DOHH2 (cell line): ENCODE data around the gene CRYM.

ENCODE experiments used
- H3F3A ChIP-seq: fragments of 200-600 bp; sonication (generic), shearing (Covaris generic); 2 replicates; pipeline ENCODE4 v1.6.0; 2016; ENCODE audit warnings: antibody characterized with exemption, mild to moderate bottlenecking; ENCODE audit not compliant: control insufficient read depth, insufficient read depth
- H3K27ac ChIP-seq: fragments of 200-600 bp; sonication (generic); 2 replicates; pipeline ENCODE4 v1.5.1; 2014; ENCODE audit warnings: low read depth, mild to moderate bottlenecking, low read length, moderate library complexity
- H3K27me3 ChIP-seq: fragments of 200-600 bp; sonication (generic); 2 replicates; pipeline ENCODE4 v1.6.1; 2014; ENCODE audit warnings: mild to moderate bottlenecking, low read length, mixed read lengths; ENCODE audit not compliant: control insufficient read depth
- H3K36me3 ChIP-seq: fragments of 200-600 bp; sonication (generic); 2 replicates; pipeline ENCODE4 v1.6.1; 2014; ENCODE audit warnings: mild to moderate bottlenecking, low read length, moderate library complexity, mixed read lengths; ENCODE audit not compliant: control insufficient read depth
- H3K4me1 ChIP-seq: fragments of 200-600 bp; sonication (generic); 2 replicates; pipeline ENCODE4 v1.6.1; 2014; ENCODE audit warnings: mild to moderate bottlenecking, low read length, mixed read lengths; ENCODE audit not compliant: control insufficient read depth
- H3K4me2 ChIP-seq: fragments of 200-600 bp; sonication (generic); 2 replicates; pipeline ENCODE4 v1.6.0; 2014; ENCODE audit warnings: mild to moderate bottlenecking, low read length, moderate library complexity
- H3K4me3 ChIP-seq: fragments of 200-600 bp; sonication (generic); 2 replicates; pipeline ENCODE4 v1.5.1; 2014; ENCODE audit warnings: mild to moderate bottlenecking, low read length, mixed read lengths
- H3K79me2 ChIP-seq: fragments of 200-600 bp; sonication (generic); 2 replicates; pipeline ENCODE4 v1.6.1; 2014; ENCODE audit warnings: mild to moderate bottlenecking, low read length, mixed read lengths; ENCODE audit not compliant: control insufficient read depth
- H3K9me2 ChIP-seq: fragments of 200-600 bp; sonication (generic); replicated peaks from 2 replicates; pipeline ENCODE4 v1.6.1; 2014; ENCODE audit warnings: mild to moderate bottlenecking, low read length, mixed read lengths; ENCODE audit not compliant: control insufficient read depth
- H3K9me3 ChIP-seq: fragments of 200-600 bp; sonication (generic); 2 replicates; pipeline ENCODE4 v1.6.1; 2014; ENCODE audit warnings: antibody characterized with exemption, low read length, mixed read lengths; ENCODE audit not compliant: control insufficient read depth, insufficient read depth
- H4K20me1 ChIP-seq: fragments of 200-600 bp; sonication (generic); 2 replicates; pipeline ENCODE4 v1.6.0; 2014; ENCODE audit warnings: low read depth, mild to moderate bottlenecking, antibody characterized with exemption, low read length, moderate library complexity; ENCODE audit not compliant: control insufficient read depth, insufficient read depth
- CTCF ChIP-seq: fragments of 200-600 bp; sonication (generic); IDR thresholded peaks from one replicate; pipeline ENCODE4 v1.5.1; 2014; ENCODE audit warnings: antibody characterized with exemption, mild to moderate bottlenecking, low read depth, low read length; ENCODE audit not compliant: poor library complexity, severe bottlenecking
- EZH2phosphoT487 ChIP-seq: fragments of 200-600 bp; sonication (generic); IDR thresholded peaks from 2 replicates; pipeline ENCODE4 v1.6.1; 2017; ENCODE audit warnings: borderline replicate concordance, mild to moderate bottlenecking, antibody characterized with exemption, low read length, moderate library complexity, mixed read lengths

CRYM gene

GRCh38 chr16:21228361-21228872, 49.7 kb downstream of the CRYM start:
- no peaks in the 10 kb centered on the region for H3K4me1 ChIP-seq
- H3K36me3 ChIP-seq: no peaks in the 10 kb centered on the region
- no peaks in the 10 kb centered on the region for H3K79me2 ChIP-seq
- H3K4me2 ChIP-seq: no peak overlapping the region
- no peaks in the 10 kb centered on the region for H3K9me3 ChIP-seq
- H3K27me3 ChIP-seq: peaks cover 54% of the 10 kb centered on the region
- no peak overlapping the region for H3K27ac ChIP-seq
- no peak overlapping the region for H3K4me3 ChIP-seq
- H3F3A ChIP-seq: no peaks in the 10 kb centered on the region
- H3K9me2 ChIP-seq: no peaks in the 10 kb centered on the region
- H4K20me1 ChIP-seq: no peaks in the 10 kb centered on the region
- TF ChIP-seq CTCF: no peak
- TF ChIP-seq EZH2phosphoT487: no peak

- no peak overlapping the region for H3K27ac ChIP-seq
- H3K9me2 ChIP-seq: no peaks in the 10 kb centered on the region
- H3K79me2 ChIP-seq: no peaks in the 10 kb centered on the region
- H3K4me1 ChIP-seq: no peaks in the 10 kb centered on the region
- H3K27me3 ChIP-seq: peaks cover 55% of the 10 kb centered on the region
- H3F3A ChIP-seq: no peaks in the 10 kb centered on the region
- no peak for TF ChIP-seq CTCF
- TF ChIP-seq EZH2phosphoT487: no peak
- H3K9me3 ChIP-seq: no peaks in the 10 kb centered on the region
- no peaks in the 10 kb centered on the region for H3K36me3 ChIP-seq
- H4K20me1 ChIP-seq: no peaks in the 10 kb centered on the region
- no peak overlapping the region for H3K4me2 ChIP-seq
- H3K4me3 ChIP-seq: no peak overlapping the region
Observed at GRCh38 chr16:21227866-21228265, 50.2 kb downstream of the CRYM start.

GRCh38 chr16:21226749-21227148, 51.3 kb downstream of the CRYM start:
- Histone ChIP-seq H3K4me3 (no peak overlapping the region), H3K9me2 (no peaks in the 10 kb centered on the region), H3K27me3 (peaks cover 48% of the 10 kb centered on the region), H3K36me3 (no peaks in the 10 kb centered on the region), H3K9me3 (no peaks in the 10 kb centered on the region), H3K79me2 (no peaks in the 10 kb centered on the region), H3K4me2 (no peak overlapping the region), H4K20me1 (no peaks in the 10 kb centered on the region), H3K4me1 (no peaks in the 10 kb centered on the region), H3K27ac (no peak overlapping the region), H3F3A (no peaks in the 10 kb centered on the region)
- TF ChIP-seq EZH2phosphoT487: no peak
- no peak for TF ChIP-seq CTCF
